ENCODE measurements around the gene DNAAF9.

DNAAF9 gene

GRCh38 chr20:3396492-3396891, 11.0 kb downstream of the DNAAF9 start:
- no peaks in the 10 kb centered on the region for H3K9me3 ChIP-seq (ENCODE audit: insufficient read depth, low read length)
- no peaks in the 10 kb centered on the region for H3K79me2 ChIP-seq (ENCODE audit: insufficient read depth, low read length)
- no peak overlapping the region for H3K4me2 ChIP-seq (ENCODE audit: low read depth, low read length, poor library complexity, severe bottlenecking)
- H3K9me2 ChIP-seq (replicated peaks; ENCODE audit: insufficient read depth, low read length), result no peaks in the 10 kb centered on the region
- no peaks in the 10 kb centered on the region for H3F3A ChIP-seq (ENCODE audit: insufficient read depth)
- H3K9ac ChIP-seq (ENCODE audit: low read length), result no peak overlapping the region
- no peak overlapping the region for H3K4me3 ChIP-seq (ENCODE audit: insufficient read depth, low read length, poor library complexity, severe bottlenecking)
- TF ChIP-seq EZH2phosphoT487 (conservative IDR thresholded peaks at IDR 0.05; ENCODE audit: low read length) (no peak), CTCF (IDR thresholded peaks at IDR 0.05; ENCODE audit: insufficient read depth, low read length, poor library complexity, severe bottlenecking) (no peak)
- no peak overlapping the region for H3K27ac ChIP-seq (ENCODE audit: low read depth, low read length)
- H4K20me1 ChIP-seq (ENCODE audit: low read depth, low read length), result no peaks in the 10 kb centered on the region
- H3K27me3 ChIP-seq (ENCODE audit: low read length), result no peaks in the 10 kb centered on the region
- H2AFZ ChIP-seq (ENCODE audit: low read depth, low read length, severe bottlenecking), result no peak overlapping the region
- H3K36me3 ChIP-seq (ENCODE audit: low read length), result no peaks in the 10 kb centered on the region

GRCh38 chr20:3392756-3393155, 14.7 kb downstream of the DNAAF9 start:
- H3K9ac ChIP-seq (ENCODE audit: low read length), result no peak overlapping the region
- H3K4me3 ChIP-seq (ENCODE audit: insufficient read depth, low read length, poor library complexity, severe bottlenecking), result no peak overlapping the region
- no peak overlapping the region for H2AFZ ChIP-seq (ENCODE audit: low read depth, low read length, severe bottlenecking)
- no peaks in the 10 kb centered on the region for H4K20me1 ChIP-seq (ENCODE audit: low read depth, low read length)
- TF ChIP-seq EZH2phosphoT487 (conservative IDR thresholded peaks at IDR 0.05; ENCODE audit: low read length), result no peak
- no peak for TF ChIP-seq CTCF (IDR thresholded peaks at IDR 0.05; ENCODE audit: insufficient read depth, low read length, poor library complexity, severe bottlenecking)
- no peaks in the 10 kb centered on the region for H3K9me2 ChIP-seq (replicated peaks; ENCODE audit: insufficient read depth, low read length)
- no peaks in the 10 kb centered on the region for H3K27me3 ChIP-seq (ENCODE audit: low read length)
- no peaks in the 10 kb centered on the region for H3F3A ChIP-seq (ENCODE audit: insufficient read depth)
- H3K79me2 ChIP-seq (ENCODE audit: insufficient read depth, low read length), result no peaks in the 10 kb centered on the region
- no peak overlapping the region for H3K27ac ChIP-seq (ENCODE audit: low read depth, low read length)
- no peaks in the 10 kb centered on the region for H3K9me3 ChIP-seq (ENCODE audit: insufficient read depth, low read length)
- no peak overlapping the region for H3K4me2 ChIP-seq (ENCODE audit: low read depth, low read length, poor library complexity, severe bottlenecking)
- H3K36me3 ChIP-seq (ENCODE audit: low read length), result no peaks in the 10 kb centered on the region

GRCh38 chr20:3390759-3391425, 16.6 kb downstream of the DNAAF9 start:
- H3K9me3 ChIP-seq (ENCODE audit: insufficient read depth, low read length), result no peaks in the 10 kb centered on the region
- no peak overlapping the region for H3K4me2 ChIP-seq (ENCODE audit: low read depth, low read length, poor library complexity, severe bottlenecking)
- no peaks in the 10 kb centered on the region for H4K20me1 ChIP-seq (ENCODE audit: low read depth, low read length)
- no peak overlapping the region for H3K27ac ChIP-seq (ENCODE audit: low read depth, low read length)
- H3K79me2 ChIP-seq (ENCODE audit: insufficient read depth, low read length), result no peaks in the 10 kb centered on the region
- H3K9me2 ChIP-seq (replicated peaks; ENCODE audit: insufficient read depth, low read length), result no peaks in the 10 kb centered on the region
- H3K27me3 ChIP-seq (ENCODE audit: low read length), result no peaks in the 10 kb centered on the region
- TF ChIP-seq CTCF (IDR thresholded peaks at IDR 0.05; ENCODE audit: insufficient read depth, low read length, poor library complexity, severe bottlenecking) (no peak), EZH2phosphoT487 (conservative IDR thresholded peaks at IDR 0.05; ENCODE audit: low read length) (no peak)
- H3K9ac ChIP-seq (ENCODE audit: low read length), result no peak overlapping the region
- H2AFZ ChIP-seq (ENCODE audit: low read depth, low read length, severe bottlenecking), result no peak overlapping the region
- H3K4me3 ChIP-seq (ENCODE audit: insufficient read depth, low read length, poor library complexity, severe bottlenecking), result no peak overlapping the region
- no peaks in the 10 kb centered on the region for H3F3A ChIP-seq (ENCODE audit: insufficient read depth)
- H3K36me3 ChIP-seq (ENCODE audit: low read length), result no peaks in the 10 kb centered on the region
